ENCODE results near the gene BFAR.

DNA sequence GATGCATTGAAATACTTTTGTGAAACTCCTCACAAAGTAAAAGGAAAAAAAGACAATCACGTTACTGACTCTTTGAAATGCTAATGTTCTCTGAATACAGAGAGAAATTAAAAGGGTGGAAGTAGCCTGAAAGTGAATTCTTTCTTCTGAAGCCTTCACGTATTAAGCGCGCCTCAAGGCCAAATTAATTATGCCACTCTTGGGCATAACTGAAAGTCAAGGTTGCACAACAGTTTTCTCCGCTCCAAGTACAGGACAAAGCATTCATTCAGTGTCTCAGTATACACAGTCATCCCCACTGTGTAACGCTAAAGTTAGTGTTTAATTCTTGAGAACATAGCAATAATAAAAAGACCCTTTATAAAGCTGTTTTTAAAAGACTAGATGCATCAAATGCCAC, 24.1 kb upstream of the BFAR start:
- TF ChIP-seq, protein P1, sequence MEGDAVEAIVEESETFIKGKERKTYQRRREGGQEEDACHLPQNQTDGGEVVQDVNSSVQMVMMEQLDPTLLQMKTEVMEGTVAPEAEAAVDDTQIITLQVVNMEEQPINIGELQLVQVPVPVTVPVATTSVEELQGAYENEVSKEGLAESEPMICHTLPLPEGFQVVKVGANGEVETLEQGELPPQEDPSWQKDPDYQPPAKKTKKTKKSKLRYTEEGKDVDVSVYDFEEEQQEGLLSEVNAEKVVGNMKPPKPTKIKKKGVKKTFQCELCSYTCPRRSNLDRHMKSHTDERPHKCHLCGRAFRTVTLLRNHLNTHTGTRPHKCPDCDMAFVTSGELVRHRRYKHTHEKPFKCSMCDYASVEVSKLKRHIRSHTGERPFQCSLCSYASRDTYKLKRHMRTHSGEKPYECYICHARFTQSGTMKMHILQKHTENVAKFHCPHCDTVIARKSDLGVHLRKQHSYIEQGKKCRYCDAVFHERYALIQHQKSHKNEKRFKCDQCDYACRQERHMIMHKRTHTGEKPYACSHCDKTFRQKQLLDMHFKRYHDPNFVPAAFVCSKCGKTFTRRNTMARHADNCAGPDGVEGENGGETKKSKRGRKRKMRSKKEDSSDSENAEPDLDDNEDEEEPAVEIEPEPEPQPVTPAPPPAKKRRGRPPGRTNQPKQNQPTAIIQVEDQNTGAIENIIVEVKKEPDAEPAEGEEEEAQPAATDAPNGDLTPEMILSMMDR (IDR thresholded peaks at IDR 0.05) = no peak
- TF ChIP-seq POLR2A (IDR thresholded peaks at IDR 0.05) = no peak

Data from Peyer's patch (tissue), 4 donors.